Activated naive CD4-positive, alpha-beta T cell treated with anti-CD3 and anti-CD28 coated beads, Interleukin-2, amount 10 ng/mL, durations not matched to agents 5 hours and 36 hours (primary cell): ENCODE data around the gene MTUS2. TPM values are rescaled to one million over a fixed set of nuclear protein-coding genes. Genes with fewer than 3 reads are reported as not detected.

Source experiments
- total RNA-seq, 2 experiments: library from RNA; stranded (reverse); gene quantifications; one replicate each; pipeline ENCODE4 v1.2.3, GENCODE V29; 2021

Gene MTUS2
- total RNA-seq: not detected

GRCh38 chr13:28820099-28821051 lies at the start of gene MTUS2:
Gene MTUS2, plus strand, starts transcription at chr13:28820339.

Other genes starting within 250 kb of the MTUS2 start
- 10 to 100 TPM; 66.5 to 68.6 TPM for gene POMP, start 161.2 kb upstream of the MTUS2 start, total RNA-seq
- 10 to 100 TPM; 16.9 to 17.4 TPM for gene SLC46A3, start 101.4 kb upstream of the MTUS2 start, total RNA-seq